ENCODE data around the gene F13A1.

Gene F13A1

GRCh38 chr6:6319952-6320811, at the start of gene F13A1:
Gene F13A1, minus strand, starts transcription at chr6:6320662. Its CDS starts 1,998 bp downstream, at chr6:6318664.
- no peak for FAIRE-seq

GRCh38 chr6:6368684-6369052, 48.2 kb upstream of the F13A1 start:
- no peak for FAIRE-seq

- FAIRE-seq, result no peak
Observed at GRCh38 chr6:6368040-6368683, 47.7 kb upstream of the F13A1 start.

- no peak for FAIRE-seq
Observed at GRCh38 chr6:6366803-6367202, 46.3 kb upstream of the F13A1 start.

- FAIRE-seq, result no peak
Observed at GRCh38 chr6:6365242-6365641, 44.8 kb upstream of the F13A1 start.

GRCh38 chr6:6362056-6362840, 41.8 kb upstream of the F13A1 start:
- no peak for FAIRE-seq

- FAIRE-seq, result no peak
Observed at GRCh38 chr6:6357530-6357929, 37.1 kb upstream of the F13A1 start.

- FAIRE-seq, result no peak
Observed at GRCh38 chr6:6357032-6357431, 36.6 kb upstream of the F13A1 start.

GRCh38 chr6:6352772-6353171, 32.3 kb upstream of the F13A1 start:
- FAIRE-seq, result no peak

- FAIRE-seq, result no peak
Observed at GRCh38 chr6:6351511-6352025, 31.1 kb upstream of the F13A1 start.

- no peak for FAIRE-seq
Observed at GRCh38 chr6:6350696-6351095, 30.2 kb upstream of the F13A1 start.

GRCh38 chr6:6348256-6348655, 27.8 kb upstream of the F13A1 start:
- no peak for FAIRE-seq

GRCh38 chr6:6346427-6347023, 26.1 kb upstream of the F13A1 start:
- no peak for FAIRE-seq

GRCh38 chr6:6333501-6333900, 13.0 kb upstream of the F13A1 start:
- FAIRE-seq, result no peak

GRCh38 chr6:6332811-6333244, 12.4 kb upstream of the F13A1 start:
- FAIRE-seq, result no peak

- FAIRE-seq, result no peak
Observed at GRCh38 chr6:6331946-6332601, 11.6 kb upstream of the F13A1 start.

GRCh38 chr6:6331393-6331792, 10.9 kb upstream of the F13A1 start:
- no peak for FAIRE-seq

- no peak for FAIRE-seq
Observed at GRCh38 chr6:6330407-6330806, 9.9 kb upstream of the F13A1 start.

GRCh38 chr6:6328451-6328850, 8.0 kb upstream of the F13A1 start:
- FAIRE-seq, result no peak

GRCh38 chr6:6323352-6323751, 2.9 kb upstream of the F13A1 start:
- no peak for FAIRE-seq

- FAIRE-seq, result no peak
Observed at GRCh38 chr6:6320901-6321300, 439 bp upstream of the F13A1 start.
